ENCODE measurements around the gene CHMP6. TPM values are rescaled to one million over a fixed set of nuclear protein-coding genes. Genes with fewer than 3 reads are reported as not detected.

CHMP6 gene
- 10 to 100 TPM; 11.2 to 12.2 TPM for total RNA-seq

DNA sequence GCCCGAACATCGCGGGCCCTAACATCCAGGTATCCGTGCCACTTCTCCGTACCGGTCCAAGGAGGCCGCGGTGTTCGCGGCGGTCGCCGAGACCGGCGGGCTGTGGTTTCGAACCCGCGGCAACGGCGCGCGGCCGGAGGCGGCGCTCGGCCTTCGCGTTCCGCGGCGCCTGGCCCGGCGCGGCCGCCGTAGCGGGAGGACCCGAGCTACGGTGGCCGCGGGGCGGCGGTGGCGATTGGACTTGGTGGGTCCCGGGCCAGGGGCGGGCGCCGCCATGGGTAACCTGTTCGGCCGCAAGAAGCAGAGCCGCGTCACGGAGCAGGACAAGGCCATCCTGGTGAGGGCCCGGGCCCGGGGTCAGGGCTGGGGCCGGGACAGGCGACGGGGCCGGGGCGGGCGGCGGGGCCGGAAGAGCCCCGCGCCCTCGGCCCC, at the start of gene CHMP6:
TSS of gene CHMP6 (plus strand) at position 197 of the 432 bp plus-strand sequence. CDS start at position 275, 78 bp downstream.
- peak; percentile 80 to 83 for ATAC-seq (replicated peaks in 1 of 2)
- no peaks in the 10 kb centered on the region for H3K27me3 Mint-ChIP-seq (ENCODE audit: low read depth)
- no peaks in the 10 kb centered on the region for H3K9me3 Mint-ChIP-seq
- peak within 1 kb of the TSS; percentile 82 for H3K27ac Mint-ChIP-seq
- peaks cover 20% of the 10 kb centered on the region for H3K4me1 Mint-ChIP-seq (ENCODE audit: low read depth)
- DNase-seq: peak; percentile 80 to 85
- no peaks in the 10 kb centered on the region for H3K36me3 Mint-ChIP-seq (ENCODE audit: insufficient read depth in 2 of 2)
- peak within 1 kb of the TSS; percentile 80 to 82 for H3K4me3 Mint-ChIP-seq

- no peak overlapping the region for H3K4me3 Mint-ChIP-seq
- ATAC-seq (replicated peaks in 1 of 2): no peak
- no peak for DNase-seq
- peaks cover 0 to 1% of the 10 kb centered on the region in 2 donors for H3K9me3 Mint-ChIP-seq
- H3K4me1 Mint-ChIP-seq (ENCODE audit: low read depth): peaks cover 21% of the 10 kb centered on the region
- H3K27ac Mint-ChIP-seq: no peak overlapping the region
- no peaks in the 10 kb centered on the region for H3K27me3 Mint-ChIP-seq (ENCODE audit: low read depth)
- peaks cover 9 to 17% of the 10 kb centered on the region in 2 donors for H3K36me3 Mint-ChIP-seq (ENCODE audit: insufficient read depth in 2 of 2)
Observed at GRCh38 chr17:80942423-80943345, 49.0 kb upstream of the CHMP6 start.

GRCh38 chr17:80943346-80944145, 48.1 kb upstream of the CHMP6 start:
- Mint-ChIP-seq H3K27ac (no peak overlapping the region), H3K36me3 (ENCODE audit: insufficient read depth in 2 of 2) (peaks cover 9 to 17% of the 10 kb centered on the region in 2 donors), H3K4me3 (no peak overlapping the region), H3K9me3 (peaks cover 0 to 1% of the 10 kb centered on the region in 2 donors), H3K4me1 (ENCODE audit: low read depth) (peaks cover 13% of the 10 kb centered on the region), H3K27me3 (ENCODE audit: low read depth) (no peaks in the 10 kb centered on the region)
- DNase-seq: no peak
- ATAC-seq (replicated peaks in 1 of 2): no peak

GRCh38 chr17:80944326-80944725, 47.3 kb upstream of the CHMP6 start:
- DNase-seq: no peak
- ATAC-seq (replicated peaks in 1 of 2): no peak
- no peaks in the 10 kb centered on the region for H3K27me3 Mint-ChIP-seq (ENCODE audit: low read depth)
- peaks cover 5% of the 10 kb centered on the region for H3K4me1 Mint-ChIP-seq (ENCODE audit: low read depth)
- no peak overlapping the region for H3K4me3 Mint-ChIP-seq
- peaks cover 9 to 17% of the 10 kb centered on the region in 2 donors for H3K36me3 Mint-ChIP-seq (ENCODE audit: insufficient read depth in 2 of 2)
- H3K9me3 Mint-ChIP-seq: peaks cover 0 to 1% of the 10 kb centered on the region in 2 donors
- no peak overlapping the region for H3K27ac Mint-ChIP-seq

DNA sequence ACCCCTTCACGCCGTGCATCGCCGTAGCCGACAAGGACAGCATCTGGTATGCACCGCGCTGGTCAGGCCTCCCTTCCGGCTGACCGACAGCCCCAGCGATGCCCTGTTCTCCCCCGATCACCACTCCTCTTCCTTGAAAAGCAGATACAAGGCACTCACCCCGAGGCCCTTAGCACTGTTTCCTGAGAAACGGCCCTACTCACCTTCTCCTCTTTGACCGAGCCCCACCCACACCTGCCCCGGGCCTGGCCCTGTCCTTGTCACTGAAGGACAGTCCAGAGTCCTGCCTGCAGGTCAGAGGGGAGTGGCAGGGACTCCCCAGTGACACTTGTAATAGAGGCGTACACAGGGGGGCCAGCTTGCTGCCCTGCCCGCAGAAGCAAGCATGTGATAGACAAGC, 45.9 kb upstream of the CHMP6 start:
- no peak for DNase-seq
- peaks cover 9 to 17% of the 10 kb centered on the region in 2 donors for H3K36me3 Mint-ChIP-seq (ENCODE audit: insufficient read depth in 2 of 2)
- no peaks in the 10 kb centered on the region for H3K4me1 Mint-ChIP-seq (ENCODE audit: low read depth)

DNA sequence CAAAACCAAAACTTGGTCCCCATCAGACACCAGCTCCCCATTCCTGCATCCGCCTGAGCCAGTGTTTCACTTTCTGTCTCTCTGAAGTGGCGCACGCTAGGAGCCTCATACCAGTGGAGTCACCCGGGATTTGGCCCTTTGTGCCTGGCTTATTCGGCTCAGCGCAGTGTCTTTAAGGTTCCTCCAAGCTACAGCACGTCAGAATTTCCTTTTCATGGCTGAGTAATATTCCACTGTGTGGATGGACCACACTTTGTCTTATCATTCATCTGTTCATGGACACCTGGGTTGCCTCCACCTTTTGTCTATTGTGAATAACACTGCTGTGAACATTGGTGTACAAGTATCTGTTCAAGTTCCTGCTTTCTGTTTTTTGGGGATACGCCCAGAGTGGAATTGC, 45.2 kb upstream of the CHMP6 start:
- ATAC-seq (replicated peaks in 1 of 2): no peak
- H3K4me3 Mint-ChIP-seq: no peak overlapping the region
- H3K27me3 Mint-ChIP-seq (ENCODE audit: low read depth): no peaks in the 10 kb centered on the region
- DNase-seq: no peak
- no peaks in the 10 kb centered on the region for H3K4me1 Mint-ChIP-seq (ENCODE audit: low read depth)
- peaks cover 0 to 1% of the 10 kb centered on the region in 2 donors for H3K9me3 Mint-ChIP-seq
- peaks cover 9 to 17% of the 10 kb centered on the region in 2 donors for H3K36me3 Mint-ChIP-seq (ENCODE audit: insufficient read depth in 2 of 2)
- no peak overlapping the region for H3K27ac Mint-ChIP-seq

More for the DNA sequence above, 45.9 kb upstream of the CHMP6 start:
- Mint-ChIP-seq H3K4me3 (no peak overlapping the region), H3K9me3 (peaks cover 0 to 1% of the 10 kb centered on the region in 2 donors), H3K27ac (no peak overlapping the region), H3K27me3 (ENCODE audit: low read depth) (no peaks in the 10 kb centered on the region)
- ATAC-seq (replicated peaks in 1 of 2): no peak

DNA sequence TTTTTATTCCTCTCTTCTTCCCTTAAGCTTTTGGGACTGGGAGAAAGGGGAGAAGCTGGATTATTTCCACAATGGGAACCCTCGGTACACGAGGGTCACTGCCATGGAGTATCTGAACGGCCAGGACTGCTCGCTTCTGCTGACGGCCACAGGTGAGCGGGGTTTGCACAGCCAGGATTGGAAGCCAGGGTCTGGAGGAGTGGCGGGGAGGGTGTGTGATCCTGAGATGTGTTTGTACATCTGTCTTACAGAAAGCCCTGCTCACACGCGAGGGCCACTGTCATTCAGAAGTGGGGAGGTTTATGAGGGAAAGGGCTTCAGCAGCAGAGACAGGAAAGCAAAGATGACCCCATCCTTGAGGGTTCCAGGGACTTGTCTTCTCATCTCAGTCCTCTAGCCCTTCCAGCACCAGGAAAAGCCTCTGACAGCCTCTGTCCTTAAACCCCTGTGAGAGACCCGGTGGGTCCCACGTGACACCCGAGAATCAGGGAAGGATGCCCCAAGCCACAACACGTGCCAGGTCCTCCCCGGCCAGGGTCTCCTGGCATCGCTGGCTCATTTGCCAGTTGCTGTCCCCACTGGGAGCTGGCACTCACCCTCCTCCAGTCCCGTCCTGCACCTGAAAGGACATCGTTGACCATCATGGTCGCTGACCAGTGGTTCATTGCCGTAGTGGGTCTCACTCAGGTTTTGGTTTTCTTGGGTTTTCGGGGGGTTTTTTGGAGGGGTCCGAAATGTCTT, 44.3 kb upstream of the CHMP6 start:
- H3K4me1 Mint-ChIP-seq (ENCODE audit: low read depth): no peaks in the 10 kb centered on the region
- peaks cover 0 to 1% of the 10 kb centered on the region in 2 donors for H3K9me3 Mint-ChIP-seq
- H3K27me3 Mint-ChIP-seq (ENCODE audit: low read depth): no peaks in the 10 kb centered on the region
- ATAC-seq (replicated peaks in 1 of 2): no peak
- no peak overlapping the region for H3K27ac Mint-ChIP-seq
- H3K36me3 Mint-ChIP-seq (ENCODE audit: insufficient read depth in 2 of 2): peaks cover 9 to 15% of the 10 kb centered on the region in 2 donors
- H3K4me3 Mint-ChIP-seq: no peak overlapping the region
- DNase-seq: no peak

GRCh38 chr17:80948019-80948975, 43.3 kb upstream of the CHMP6 start:
- Mint-ChIP-seq H3K36me3 (ENCODE audit: insufficient read depth in 2 of 2) (peaks cover 9 to 15% of the 10 kb centered on the region in 2 donors), H3K9me3 (peaks cover 0 to 1% of the 10 kb centered on the region in 2 donors), H3K4me1 (ENCODE audit: low read depth) (no peaks in the 10 kb centered on the region), H3K4me3 (no peak overlapping the region), H3K27ac (no peak overlapping the region), H3K27me3 (ENCODE audit: low read depth) (no peaks in the 10 kb centered on the region)
- DNase-seq (no peak), ATAC-seq (replicated peaks in 1 of 2) (no peak)

DNA sequence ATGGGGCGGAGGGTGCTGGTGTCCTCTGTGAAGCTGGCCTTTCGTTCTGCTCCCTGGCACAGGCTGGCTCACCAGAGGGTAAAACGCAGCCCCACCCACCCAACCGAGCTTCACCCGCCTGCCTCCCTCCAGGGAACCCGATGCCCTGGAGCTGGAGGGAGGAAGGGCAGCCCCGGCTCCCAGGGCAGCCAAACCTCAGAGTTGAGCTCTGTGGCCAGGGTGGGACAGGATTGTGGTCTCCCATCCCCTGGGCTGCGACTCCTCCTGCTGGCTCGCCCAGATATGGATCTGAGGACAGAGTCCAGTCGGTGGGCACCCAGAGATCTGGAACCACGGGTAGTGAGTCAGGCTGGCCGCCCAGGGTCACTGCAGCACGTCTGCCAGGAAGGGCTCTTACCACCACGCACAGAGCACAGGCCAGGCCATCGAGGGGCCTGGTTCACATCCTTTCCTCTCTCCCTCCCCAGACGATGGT, 42.6 kb upstream of the CHMP6 start:
- Mint-ChIP-seq H3K27ac (no peak overlapping the region), H3K36me3 (ENCODE audit: insufficient read depth in 2 of 2) (peaks cover 9 to 15% of the 10 kb centered on the region in 2 donors), H3K4me3 (no peak overlapping the region), H3K4me1 (ENCODE audit: low read depth) (no peaks in the 10 kb centered on the region), H3K27me3 (ENCODE audit: low read depth) (no peaks in the 10 kb centered on the region), H3K9me3 (peaks cover 0 to 1% of the 10 kb centered on the region in 2 donors)
- ATAC-seq (replicated peaks in 1 of 2) (no peak), DNase-seq (no peak)

- Mint-ChIP-seq H3K9me3 (peaks cover 0 to 1% of the 10 kb centered on the region in 2 donors), H3K4me3 (no peak overlapping the region)
- ATAC-seq (replicated peaks in 1 of 2): no peak
Observed at GRCh38 chr17:80949451-80950421, 41.9 kb upstream of the CHMP6 start.

More at GRCh38 chr17:80949451-80950421, 41.9 kb upstream of the CHMP6 start:
- Mint-ChIP-seq H3K36me3 (ENCODE audit: insufficient read depth in 2 of 2) (peaks cover 9 to 12% of the 10 kb centered on the region in 2 donors), H3K4me1 (ENCODE audit: low read depth) (no peaks in the 10 kb centered on the region), H3K27ac (no peak overlapping the region), H3K27me3 (ENCODE audit: low read depth) (no peaks in the 10 kb centered on the region)
- DNase-seq: no peak
